SK-N-SH (cell line): ENCODE results near the gene UBXN6.

ENCODE experiments used
- CTCF ChIP-seq: fragments of 200-600 bp; sonication (generic); IDR thresholded peaks from 2 replicates; pipeline ENCODE4 v1.6.1; 2017; ENCODE audit warnings: antibody characterized with exemption, mild to moderate bottlenecking, moderate library complexity
- MAX ChIP-seq: IDR thresholded peaks from 2 replicates; pipeline ENCODE4 v1.4.0; 2012; ENCODE audit warnings: low read depth
- NFIC ChIP-seq: IDR thresholded peaks from 2 replicates; pipeline ENCODE4 v1.4.0; 2012; ENCODE audit warnings: borderline replicate concordance
- RAD21 ChIP-seq: IDR thresholded peaks from 2 replicates; pipeline ENCODE4 v1.6.1; 2012; ENCODE audit warnings: mild to moderate bottlenecking, low read length
- USF2 ChIP-seq: fragments of 150-350 bp; IDR thresholded peaks from 2 replicates; pipeline ENCODE4 v1.6.1; 2017; ENCODE audit warnings: antibody characterized with exemption, low read length, low read depth, borderline replicate concordance

- no peak for TF ChIP-seq CTCF
- TF ChIP-seq USF2: no peak
- no peak for TF ChIP-seq RAD21
- TF ChIP-seq MAX: no peak
- no peak for TF ChIP-seq NFIC
Observed at GRCh38 chr19:4449022-4449638, 8.5 kb downstream of the UBXN6 start.
